ENCODE measurements around the gene DDX46.
"Not testable (repeated sequence)": the region's sequence is repeated elsewhere in the genome, so short reads cannot be mapped to it uniquely, and the experiment has no call there.

Gene DDX46, protein sequence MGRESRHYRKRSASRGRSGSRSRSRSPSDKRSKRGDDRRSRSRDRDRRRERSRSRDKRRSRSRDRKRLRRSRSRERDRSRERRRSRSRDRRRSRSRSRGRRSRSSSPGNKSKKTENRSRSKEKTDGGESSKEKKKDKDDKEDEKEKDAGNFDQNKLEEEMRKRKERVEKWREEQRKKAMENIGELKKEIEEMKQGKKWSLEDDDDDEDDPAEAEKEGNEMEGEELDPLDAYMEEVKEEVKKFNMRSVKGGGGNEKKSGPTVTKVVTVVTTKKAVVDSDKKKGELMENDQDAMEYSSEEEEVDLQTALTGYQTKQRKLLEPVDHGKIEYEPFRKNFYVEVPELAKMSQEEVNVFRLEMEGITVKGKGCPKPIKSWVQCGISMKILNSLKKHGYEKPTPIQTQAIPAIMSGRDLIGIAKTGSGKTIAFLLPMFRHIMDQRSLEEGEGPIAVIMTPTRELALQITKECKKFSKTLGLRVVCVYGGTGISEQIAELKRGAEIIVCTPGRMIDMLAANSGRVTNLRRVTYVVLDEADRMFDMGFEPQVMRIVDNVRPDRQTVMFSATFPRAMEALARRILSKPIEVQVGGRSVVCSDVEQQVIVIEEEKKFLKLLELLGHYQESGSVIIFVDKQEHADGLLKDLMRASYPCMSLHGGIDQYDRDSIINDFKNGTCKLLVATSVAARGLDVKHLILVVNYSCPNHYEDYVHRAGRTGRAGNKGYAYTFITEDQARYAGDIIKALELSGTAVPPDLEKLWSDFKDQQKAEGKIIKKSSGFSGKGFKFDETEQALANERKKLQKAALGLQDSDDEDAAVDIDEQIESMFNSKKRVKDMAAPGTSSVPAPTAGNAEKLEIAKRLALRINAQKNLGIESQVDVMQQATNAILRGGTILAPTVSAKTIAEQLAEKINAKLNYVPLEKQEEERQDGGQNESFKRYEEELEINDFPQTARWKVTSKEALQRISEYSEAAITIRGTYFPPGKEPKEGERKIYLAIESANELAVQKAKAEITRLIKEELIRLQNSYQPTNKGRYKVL

DNA sequence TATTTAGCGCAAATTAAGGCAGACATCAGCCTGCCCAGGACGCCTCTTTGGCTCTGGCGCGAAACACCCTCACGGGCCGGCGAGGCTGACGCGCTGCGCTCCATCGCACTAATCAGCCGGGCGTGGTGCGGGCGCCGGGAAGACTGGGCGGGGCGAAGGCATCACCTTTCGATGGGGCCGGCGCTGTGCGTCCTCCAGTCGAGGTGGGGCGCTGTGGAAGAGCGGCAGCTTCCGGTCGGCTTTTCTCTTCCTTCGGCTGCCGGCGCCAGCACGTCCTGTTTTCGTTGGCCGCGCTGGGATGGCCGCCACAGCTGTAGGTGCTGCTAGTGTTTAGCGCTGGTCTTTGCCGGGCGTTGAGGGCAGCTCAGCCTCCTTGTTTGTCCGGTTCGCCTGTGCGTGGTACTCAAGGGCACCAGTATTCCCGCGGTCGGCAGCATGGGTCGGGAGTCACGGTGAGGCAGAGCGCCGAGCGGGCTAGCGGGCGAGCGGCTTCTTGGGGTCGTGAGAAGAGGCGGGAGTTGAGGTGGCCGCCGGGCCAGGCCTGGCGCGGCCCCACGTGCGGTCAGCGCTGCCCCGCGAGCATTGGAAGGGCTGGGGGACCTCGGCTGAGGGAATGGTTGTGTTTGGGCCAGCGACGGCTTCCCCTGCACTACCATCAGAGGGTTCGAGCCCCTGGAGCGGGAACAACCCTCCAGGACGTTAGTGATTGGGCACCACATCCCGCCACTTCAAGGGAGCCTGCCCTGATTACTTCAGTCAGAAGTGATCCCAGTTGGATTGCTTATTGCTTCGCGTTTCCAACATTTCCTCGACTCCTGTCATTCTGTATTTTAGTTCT is at the start of gene DDX46:
Gene DDX46 (plus strand): TSS at position 276 of the 838 bp plus-strand sequence. CDS start 160 bp downstream, at position 436.
- in situ Hi-C loops (cut with MboI; ENCODE audit: low pct_unique_long_range_greater_than_20kb, low sequenced_read_pairs, unreplicated experiment) = no loop called here
- DNase-seq (ENCODE audit: low spot score) = peak; percentile 97
- TF ChIP-seq, protein P1, sequence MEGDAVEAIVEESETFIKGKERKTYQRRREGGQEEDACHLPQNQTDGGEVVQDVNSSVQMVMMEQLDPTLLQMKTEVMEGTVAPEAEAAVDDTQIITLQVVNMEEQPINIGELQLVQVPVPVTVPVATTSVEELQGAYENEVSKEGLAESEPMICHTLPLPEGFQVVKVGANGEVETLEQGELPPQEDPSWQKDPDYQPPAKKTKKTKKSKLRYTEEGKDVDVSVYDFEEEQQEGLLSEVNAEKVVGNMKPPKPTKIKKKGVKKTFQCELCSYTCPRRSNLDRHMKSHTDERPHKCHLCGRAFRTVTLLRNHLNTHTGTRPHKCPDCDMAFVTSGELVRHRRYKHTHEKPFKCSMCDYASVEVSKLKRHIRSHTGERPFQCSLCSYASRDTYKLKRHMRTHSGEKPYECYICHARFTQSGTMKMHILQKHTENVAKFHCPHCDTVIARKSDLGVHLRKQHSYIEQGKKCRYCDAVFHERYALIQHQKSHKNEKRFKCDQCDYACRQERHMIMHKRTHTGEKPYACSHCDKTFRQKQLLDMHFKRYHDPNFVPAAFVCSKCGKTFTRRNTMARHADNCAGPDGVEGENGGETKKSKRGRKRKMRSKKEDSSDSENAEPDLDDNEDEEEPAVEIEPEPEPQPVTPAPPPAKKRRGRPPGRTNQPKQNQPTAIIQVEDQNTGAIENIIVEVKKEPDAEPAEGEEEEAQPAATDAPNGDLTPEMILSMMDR (IDR thresholded peaks at IDR 0.05; ENCODE audit: extremely low read depth, insufficient read depth, missing control alignments) = peak; percentile 90

DNA sequence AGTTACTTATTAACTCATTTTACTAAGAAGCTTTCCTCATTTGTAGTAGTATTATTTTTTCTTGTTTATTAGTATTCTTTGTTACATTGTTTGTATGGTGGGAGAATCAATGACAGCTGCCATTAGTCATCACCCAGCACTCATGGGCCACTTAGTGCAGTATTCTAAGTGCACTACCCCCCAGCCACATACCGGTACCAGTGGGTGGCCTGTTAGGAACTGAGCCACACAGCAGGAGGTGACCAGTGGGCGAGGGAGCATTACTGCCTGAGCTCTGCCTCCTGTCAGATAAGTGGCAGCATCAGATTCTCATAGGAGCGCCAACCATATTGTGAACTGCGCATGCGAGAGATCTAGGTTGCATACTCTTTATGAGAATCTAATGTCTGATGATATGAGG is 44.5 kb upstream of the DDX46 start:
- in situ Hi-C loops (cut with MboI; ENCODE audit: low pct_unique_long_range_greater_than_20kb, low sequenced_read_pairs, unreplicated experiment) = no loop called here
- no peak for DNase-seq (ENCODE audit: low spot score)
- TF ChIP-seq, protein P1 (IDR thresholded peaks at IDR 0.05; ENCODE audit: extremely low read depth, insufficient read depth, missing control alignments) = no peak

DNA sequence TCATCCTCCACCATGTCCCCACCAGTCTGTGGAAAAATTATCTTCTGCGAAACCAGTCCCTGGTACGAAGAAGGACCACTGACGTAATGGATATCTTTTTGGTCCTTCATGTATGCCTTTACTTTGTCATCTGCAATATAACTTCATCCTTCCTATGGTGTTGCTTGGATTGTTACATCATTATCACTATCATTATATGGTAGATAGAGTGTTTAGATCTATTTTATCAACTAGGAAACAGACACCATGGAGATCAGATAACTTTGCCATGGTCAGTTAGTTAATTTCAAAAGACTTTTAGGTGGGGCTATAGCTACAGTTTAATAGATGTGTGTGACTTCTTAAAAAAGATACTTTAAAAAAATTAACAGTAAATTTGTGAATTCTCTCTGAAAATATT is 44.0 kb upstream of the DDX46 start:
- TF ChIP-seq, protein P1 (IDR thresholded peaks at IDR 0.05; ENCODE audit: extremely low read depth, insufficient read depth, missing control alignments) = no peak
- in situ Hi-C loops (cut with MboI; ENCODE audit: low pct_unique_long_range_greater_than_20kb, low sequenced_read_pairs, unreplicated experiment) = no loop called here
- no peak for DNase-seq (ENCODE audit: low spot score)

DNA sequence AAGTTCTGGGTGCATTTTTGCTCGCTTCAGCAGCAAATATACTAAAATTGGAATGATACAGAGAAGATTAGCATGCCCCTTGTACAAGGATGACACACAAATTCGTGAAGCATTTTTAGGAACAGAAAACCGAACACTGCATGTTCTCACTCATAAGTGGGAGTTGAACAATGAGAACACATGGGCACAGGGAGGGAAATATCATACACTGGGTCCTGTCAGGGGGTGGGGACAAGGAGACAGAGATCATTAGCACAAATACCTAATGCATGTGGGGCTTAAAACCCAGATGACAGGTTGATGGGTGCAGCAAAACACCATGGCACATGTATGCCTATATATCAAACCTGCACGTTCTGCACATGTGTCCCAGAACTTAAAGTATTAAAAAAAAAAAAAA is 43.1 kb upstream of the DDX46 start:
- in situ Hi-C loops (cut with MboI; ENCODE audit: low pct_unique_long_range_greater_than_20kb, low sequenced_read_pairs, unreplicated experiment); DNase-seq (ENCODE audit: low spot score): not testable (repeated sequence)

DNA sequence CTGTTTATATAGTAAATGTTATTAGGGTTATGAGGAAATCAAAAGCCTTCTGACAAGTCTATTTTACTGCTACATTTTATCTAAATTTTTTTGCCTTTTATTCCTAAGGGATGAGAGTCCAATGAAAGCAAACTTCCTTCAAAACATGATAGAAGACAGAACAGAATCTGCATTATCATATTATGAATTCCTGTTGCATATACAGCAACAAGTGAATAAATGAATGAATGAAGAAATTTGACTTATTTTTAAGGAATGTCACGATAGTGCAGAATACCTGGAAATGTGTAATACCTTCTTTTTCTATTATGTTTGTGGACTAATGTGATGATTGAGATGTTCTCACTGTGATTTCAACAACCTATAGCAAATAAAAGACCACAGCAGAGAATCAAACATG is 33.7 kb upstream of the DDX46 start:
- in situ Hi-C loops (cut with MboI; ENCODE audit: low pct_unique_long_range_greater_than_20kb, low sequenced_read_pairs, unreplicated experiment) = no loop called here
- TF ChIP-seq, protein P1 (IDR thresholded peaks at IDR 0.05; ENCODE audit: extremely low read depth, insufficient read depth, missing control alignments) = no peak
- DNase-seq (ENCODE audit: low spot score) = no peak

DNA sequence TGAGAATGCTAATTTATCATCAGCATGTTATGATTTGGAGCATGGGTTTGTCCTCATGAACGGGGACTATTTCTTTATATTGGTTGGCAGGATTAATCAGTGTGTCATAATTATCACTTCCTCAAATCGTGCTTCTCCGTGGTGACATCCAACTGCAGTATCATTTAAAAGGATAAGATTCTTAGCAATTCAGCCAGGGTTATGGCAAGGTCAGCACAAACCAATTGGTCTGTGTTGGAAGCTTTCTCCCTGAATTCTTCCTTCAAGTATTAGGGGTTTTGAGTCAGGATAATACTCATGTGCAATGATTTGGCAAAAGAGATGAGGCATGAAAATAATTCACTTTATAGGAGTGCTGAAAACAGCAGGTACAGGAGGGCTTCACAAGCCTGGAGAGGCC is 25.8 kb upstream of the DDX46 start:
- DNase-seq (ENCODE audit: low spot score) = no peak

More for the DNA sequence above, 25.8 kb upstream of the DDX46 start:
- TF ChIP-seq, protein P1 (IDR thresholded peaks at IDR 0.05; ENCODE audit: extremely low read depth, insufficient read depth, missing control alignments) = no peak
- in situ Hi-C loops (cut with MboI; ENCODE audit: low pct_unique_long_range_greater_than_20kb, low sequenced_read_pairs, unreplicated experiment) = no loop called here

Measured in GM13977 (cell line).